ENCODE data around the gene STIM2.
"Not testable (repeated sequence)": the region's sequence is repeated elsewhere in the genome, so short reads cannot be mapped to it uniquely, and the experiment has no call there.

STIM2 gene

GRCh38 chr4:26860157-26860921 lies at the start of gene STIM2:
Gene STIM2, plus strand, starts transcription at chr4:26860841.
- peak; percentile 88 for DNase-seq

- not testable (repeated sequence) for DNase-seq
These were observed 49.1 kb upstream of the STIM2 start for GRCh38 chr4:26811571-26811970.

GRCh38 chr4:26812049-26812714 lies 48.5 kb upstream of the STIM2 start:
- DNase-seq: no peak

GRCh38 chr4:26813698-26814097 lies 46.9 kb upstream of the STIM2 start:
- DNase-seq: no peak

GRCh38 chr4:26815199-26815598 lies 45.4 kb upstream of the STIM2 start:
- DNase-seq: no peak

- DNase-seq: no peak
These were observed 44.9 kb upstream of the STIM2 start for GRCh38 chr4:26815706-26816105.

- DNase-seq: no peak
These were observed 41.6 kb upstream of the STIM2 start for GRCh38 chr4:26819026-26819425.

GRCh38 chr4:26819478-26820095 lies 41.1 kb upstream of the STIM2 start:
- no peak for DNase-seq

GRCh38 chr4:26820346-26820745 lies 40.3 kb upstream of the STIM2 start:
- DNase-seq: no peak

- DNase-seq: no peak
These were observed 39.6 kb upstream of the STIM2 start for GRCh38 chr4:26821031-26821430.

- DNase-seq: no peak
These were observed 38.8 kb upstream of the STIM2 start for GRCh38 chr4:26821677-26822503.

GRCh38 chr4:26822546-26822945 lies 38.1 kb upstream of the STIM2 start:
- no peak for DNase-seq

GRCh38 chr4:26822974-26823373 lies 37.7 kb upstream of the STIM2 start:
- not testable (repeated sequence) for DNase-seq

- DNase-seq: no peak
These were observed 37.1 kb upstream of the STIM2 start for GRCh38 chr4:26823583-26823982.

- DNase-seq: no peak
These were observed 36.0 kb upstream of the STIM2 start for GRCh38 chr4:26824667-26825066.

GRCh38 chr4:26826721-26827120 lies 33.9 kb upstream of the STIM2 start:
- DNase-seq: no peak

GRCh38 chr4:26827336-26827735 lies 33.3 kb upstream of the STIM2 start:
- not testable (repeated sequence) for DNase-seq

GRCh38 chr4:26827798-26828197 lies 32.8 kb upstream of the STIM2 start:
- DNase-seq: no peak

GRCh38 chr4:26829018-26829417 lies 31.6 kb upstream of the STIM2 start:
- no peak for DNase-seq

GRCh38 chr4:26830033-26830432 lies 30.6 kb upstream of the STIM2 start:
- DNase-seq: no peak

- no peak for DNase-seq
These were observed 29.9 kb upstream of the STIM2 start for GRCh38 chr4:26830701-26831100.

GRCh38 chr4:26836539-26836938 lies 24.1 kb upstream of the STIM2 start:
- no peak for DNase-seq
